Peyer's patch (tissue), 4 donors: Measurements from ENCODE around the gene CLDN25.
A peak's percentile ranks its signal among the peaks of the same experiment; 100 is the strongest.

Experiments used
- POLR2A ChIP-seq, 2 donors: fragments of 450-650 bp; IDR thresholded peaks; one replicate each; pipeline ENCODE4 v1.5.1; 2017; ENCODE audit warnings: antibody characterized with exemption in 2 of 2, mild to moderate bottlenecking in 2 of 2, moderate library complexity in 2 of 2
- TF ChIP-seq, protein P1 (sequence below), 6 experiments: fragments of 450-650 bp in 4 of 6; fragments of 200-600 bp in 2 of 6; sonication (generic) in 1 of 6; IDR thresholded peaks; one replicate each; pipeline ENCODE4 v1.5.1; 2017 to 2019; ENCODE audit warnings: antibody characterized with exemption in 6 of 6, mild to moderate bottlenecking in 3 of 6, moderate library complexity in 1 of 6

DNA sequence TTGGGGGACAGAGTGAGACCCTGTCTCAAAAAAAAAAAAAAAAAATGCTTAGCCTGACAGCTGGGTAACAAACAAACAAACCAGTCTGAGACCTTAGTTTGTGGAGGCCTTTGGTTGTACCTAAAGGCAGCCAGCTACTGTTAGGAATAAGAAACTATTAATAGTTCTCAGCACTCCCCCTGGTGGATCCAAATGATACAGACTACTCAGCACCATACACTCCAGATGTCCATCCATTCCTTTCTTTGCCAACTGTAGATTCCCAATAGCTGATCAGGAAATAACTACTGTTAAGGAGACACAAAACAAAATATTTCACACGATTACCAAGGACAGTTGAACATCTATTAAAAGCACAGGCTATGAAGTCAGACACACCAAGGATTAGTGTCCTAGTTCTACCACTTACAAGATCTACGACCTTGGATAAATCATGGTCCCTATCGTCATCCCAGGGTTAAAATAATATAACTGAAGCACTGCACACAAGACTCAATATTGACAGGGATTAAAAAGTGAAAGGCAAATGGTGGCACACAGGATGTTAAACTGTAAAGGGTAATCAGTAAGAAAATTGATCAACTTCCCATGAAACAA is 17.2 kb downstream of the CLDN25 start:
- TF ChIP-seq, protein P1, sequence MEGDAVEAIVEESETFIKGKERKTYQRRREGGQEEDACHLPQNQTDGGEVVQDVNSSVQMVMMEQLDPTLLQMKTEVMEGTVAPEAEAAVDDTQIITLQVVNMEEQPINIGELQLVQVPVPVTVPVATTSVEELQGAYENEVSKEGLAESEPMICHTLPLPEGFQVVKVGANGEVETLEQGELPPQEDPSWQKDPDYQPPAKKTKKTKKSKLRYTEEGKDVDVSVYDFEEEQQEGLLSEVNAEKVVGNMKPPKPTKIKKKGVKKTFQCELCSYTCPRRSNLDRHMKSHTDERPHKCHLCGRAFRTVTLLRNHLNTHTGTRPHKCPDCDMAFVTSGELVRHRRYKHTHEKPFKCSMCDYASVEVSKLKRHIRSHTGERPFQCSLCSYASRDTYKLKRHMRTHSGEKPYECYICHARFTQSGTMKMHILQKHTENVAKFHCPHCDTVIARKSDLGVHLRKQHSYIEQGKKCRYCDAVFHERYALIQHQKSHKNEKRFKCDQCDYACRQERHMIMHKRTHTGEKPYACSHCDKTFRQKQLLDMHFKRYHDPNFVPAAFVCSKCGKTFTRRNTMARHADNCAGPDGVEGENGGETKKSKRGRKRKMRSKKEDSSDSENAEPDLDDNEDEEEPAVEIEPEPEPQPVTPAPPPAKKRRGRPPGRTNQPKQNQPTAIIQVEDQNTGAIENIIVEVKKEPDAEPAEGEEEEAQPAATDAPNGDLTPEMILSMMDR (IDR thresholded peaks at IDR 0.05): peak; percentile 24 to 59 (median 50)
- TF ChIP-seq POLR2A (IDR thresholded peaks at IDR 0.05): no peak
